SIG-M5 treated with dmso at 0.1 percent for 504 hours (cell line): Measurements from ENCODE around the gene ERMARD.
A peak's percentile ranks its signal among the peaks of the same experiment; 100 is the strongest.

ENCODE experiments used
- DNase-seq: peaks from one replicate; lab custom pipeline; 2025; ENCODE audit not compliant: unreplicated experiment; lab: John Stamatoyannopoulos, UW

Gene ERMARD

DNA sequence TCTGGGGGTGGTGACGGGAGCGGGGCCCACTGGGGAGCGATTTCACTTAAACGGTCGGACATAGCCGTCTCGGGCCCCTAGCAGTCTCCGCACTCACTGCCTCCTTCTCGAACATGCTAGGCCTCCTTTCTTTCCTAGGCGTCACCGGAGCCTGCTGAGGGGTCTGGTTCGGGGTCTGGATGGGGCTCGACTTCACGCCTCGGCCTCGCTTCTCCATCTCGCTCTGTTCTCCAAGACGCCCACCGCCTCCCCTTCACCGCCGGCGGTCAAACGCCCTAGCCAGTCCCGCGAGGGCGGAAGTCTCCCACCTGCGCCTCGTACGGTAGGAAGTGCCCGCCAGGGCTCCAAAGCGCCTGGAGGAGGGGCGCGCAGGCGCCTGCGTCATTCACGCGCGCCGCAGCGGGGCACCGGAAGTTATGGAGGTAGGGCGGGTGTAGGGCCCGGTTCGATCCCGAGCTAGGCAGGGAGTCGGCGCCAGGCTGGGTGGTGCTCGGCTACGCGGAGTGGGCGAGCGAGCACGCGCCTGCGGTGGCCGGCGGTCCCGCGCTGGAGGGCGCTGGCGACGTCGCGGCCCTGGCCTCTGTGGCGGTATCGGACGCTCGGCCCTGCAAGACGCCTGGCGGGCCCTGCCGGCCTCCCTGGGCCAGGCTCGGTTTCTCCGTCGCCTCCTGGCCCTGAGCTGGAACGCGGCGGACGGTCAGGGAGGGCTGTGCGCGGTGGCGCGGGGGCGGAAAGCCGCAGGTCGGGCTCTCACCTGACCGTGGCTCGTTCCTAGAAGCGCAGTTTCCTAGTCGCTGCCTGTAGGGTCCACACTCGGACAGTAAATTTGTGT lies at the start of gene ERMARD, which contains the start of gene DYNLT2:
TSS of gene ERMARD (plus strand) at position 381 of the 832 bp plus-strand sequence. CDS start at position 417, 36 bp downstream.
TSS of gene DYNLT2 (minus strand) at position 331 of the 832 bp plus-strand sequence. CDS start at position 217, 114 bp downstream.
- DNase-seq: peak; percentile 82

DNA sequence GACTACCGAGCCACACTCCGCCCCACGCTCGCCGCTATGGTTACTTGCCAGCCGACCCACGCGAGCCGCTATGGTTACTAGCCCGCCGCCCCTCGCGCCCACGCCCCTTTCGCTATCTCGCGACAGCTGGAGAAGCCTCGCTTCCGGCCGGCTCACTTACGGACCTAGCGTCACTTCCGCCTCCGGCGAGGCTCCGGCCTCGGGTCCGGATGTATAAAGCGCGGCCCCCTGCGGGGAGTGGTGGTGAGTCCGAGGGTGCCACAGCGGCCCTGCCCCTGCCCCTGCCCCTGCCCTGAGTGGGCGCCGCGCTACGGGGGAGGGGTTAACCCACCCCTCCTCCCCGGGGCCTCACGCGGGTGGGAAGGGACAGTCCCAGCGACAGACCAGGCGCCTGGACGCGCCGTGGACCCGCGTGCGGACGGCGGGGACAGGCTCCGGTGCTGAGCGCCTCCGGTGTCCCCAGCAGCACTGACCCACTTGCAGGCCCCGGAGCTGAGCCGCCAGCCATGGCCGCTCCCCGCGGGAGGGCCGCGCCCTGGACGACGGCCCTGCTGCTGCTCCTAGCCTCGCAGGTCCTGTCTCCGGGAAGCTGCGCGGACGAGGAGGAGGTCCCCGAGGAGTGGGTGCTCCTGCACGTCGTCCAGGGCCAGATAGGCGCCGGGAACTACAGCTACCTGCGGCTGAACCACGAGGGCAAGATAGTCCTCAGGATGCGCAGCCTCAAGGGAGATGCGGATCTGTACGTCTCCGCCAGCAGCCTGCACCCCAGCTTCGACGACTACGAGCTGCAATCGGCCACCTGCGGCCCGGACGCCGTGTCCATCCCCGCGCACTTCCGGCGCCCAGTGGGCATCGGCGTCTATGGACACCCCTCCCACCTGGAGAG lies 49.2 kb upstream of the ERMARD start, which contains the start of the genes C6orf120 and WDR27:
TSS of gene C6orf120 (plus strand) at position 173 of the 886 bp plus-strand sequence. CDS start at position 507, 334 bp downstream.
TSS of gene WDR27 (minus strand) at position 76 of the 886 bp plus-strand sequence. CDS start 13,024 bp downstream, outside the sequence.
- DNase-seq: peak; percentile 94

DNA sequence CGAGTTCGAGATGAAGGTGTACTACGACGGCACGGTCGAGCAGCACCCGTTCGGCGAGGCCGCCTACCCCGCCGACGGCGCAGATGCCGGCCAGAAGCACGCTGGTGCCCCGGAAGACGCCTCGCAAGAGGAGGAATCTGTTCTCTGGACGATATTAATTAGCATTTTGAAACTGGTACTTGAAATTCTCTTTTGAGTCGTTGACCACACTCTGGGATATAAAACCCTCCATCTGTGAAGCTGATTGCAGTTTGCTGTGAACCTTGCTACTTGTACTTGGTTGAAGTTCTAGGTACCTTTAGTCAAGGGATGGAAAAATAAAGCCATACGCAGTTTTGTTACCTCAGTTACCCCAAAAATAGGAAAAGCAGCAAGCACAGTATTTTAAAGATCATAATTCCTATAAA lies 48.6 kb upstream of the ERMARD start:
- DNase-seq: no peak

GRCh38 chr6:169707772-169708171 lies 43.6 kb upstream of the ERMARD start:
- DNase-seq: no peak

DNA sequence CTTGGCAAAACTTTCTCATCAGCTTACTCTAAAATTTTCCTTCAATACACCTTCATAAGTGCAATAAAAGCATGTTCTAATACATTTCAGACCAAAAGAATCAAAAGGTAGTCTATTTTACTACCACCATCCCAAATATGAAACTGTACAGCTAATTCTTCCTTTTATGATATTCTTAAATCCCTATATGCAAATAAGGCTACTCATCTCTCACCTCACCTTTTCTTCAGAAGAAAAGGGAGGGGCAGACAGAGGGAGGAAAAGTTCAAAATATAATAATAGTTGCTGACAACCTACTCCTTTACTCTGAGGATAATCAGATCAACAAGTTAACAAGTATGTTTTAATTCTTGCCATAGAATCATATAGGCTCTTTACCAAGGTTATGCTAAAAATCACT lies 42.1 kb upstream of the ERMARD start:
- no peak for DNase-seq

DNA sequence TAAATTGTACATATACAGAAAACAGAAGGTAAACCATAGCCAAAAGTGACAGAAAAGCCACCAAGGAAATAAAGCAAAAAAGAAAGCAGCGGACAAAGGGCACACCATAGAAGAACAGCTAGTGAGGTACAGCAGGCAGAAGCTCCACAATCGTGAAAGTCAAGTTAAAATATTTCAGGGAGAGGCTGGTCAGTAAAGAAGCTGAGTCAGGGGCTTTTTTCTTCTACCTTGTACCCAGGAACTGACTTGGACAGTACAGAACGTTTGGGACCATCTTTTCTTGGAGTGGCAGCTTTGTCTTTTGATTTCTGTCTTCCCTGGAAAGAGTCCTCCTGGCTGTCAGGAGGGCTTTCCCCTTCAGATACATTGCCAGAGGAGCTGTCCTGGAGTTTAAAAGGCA lies 41.4 kb upstream of the ERMARD start:
- no peak for DNase-seq

GRCh38 chr6:169714178-169714577 lies 37.2 kb upstream of the ERMARD start:
- DNase-seq: no peak

DNA sequence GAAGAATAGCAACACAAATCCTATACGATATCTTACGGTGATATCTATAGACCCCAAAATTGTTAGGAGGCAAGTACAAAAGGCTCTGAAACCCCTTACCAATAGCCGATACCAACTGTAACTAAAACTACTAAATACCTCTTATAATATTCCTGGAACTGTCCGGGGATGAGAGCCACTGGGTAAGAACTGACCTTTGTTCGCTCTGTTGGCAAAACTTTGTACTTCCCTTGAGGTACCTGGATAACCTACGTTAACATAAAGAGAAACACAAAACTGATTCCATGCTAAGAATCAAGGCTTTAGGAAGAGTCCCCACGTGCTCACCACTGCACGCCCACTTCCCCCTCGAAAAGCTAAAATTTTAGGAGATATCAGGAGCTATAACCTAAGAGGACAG lies 36.8 kb upstream of the ERMARD start:
- DNase-seq: no peak

DNA sequence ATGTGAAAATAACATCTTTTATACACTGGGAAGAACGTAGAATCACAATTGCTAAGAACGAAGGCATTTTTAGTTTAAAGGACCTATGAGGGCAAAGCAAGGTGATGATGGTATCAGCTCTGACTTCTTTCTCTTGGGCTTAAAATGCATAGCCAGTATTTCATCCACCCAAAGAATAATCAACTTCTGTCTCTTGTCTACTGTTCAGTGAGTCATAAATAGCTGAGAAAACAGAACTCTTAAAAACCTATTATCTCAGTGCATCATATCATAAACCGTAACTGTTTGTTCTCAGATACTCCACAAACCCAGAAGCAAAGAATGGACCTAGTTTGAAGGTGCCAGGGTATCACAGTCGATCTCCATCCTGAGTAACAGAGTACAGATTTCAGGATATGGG lies 32.3 kb upstream of the ERMARD start:
- no peak for DNase-seq

- peak; percentile 60 for DNase-seq
Observed at GRCh38 chr6:169720207-169720855, 31.1 kb upstream of the ERMARD start.

DNA sequence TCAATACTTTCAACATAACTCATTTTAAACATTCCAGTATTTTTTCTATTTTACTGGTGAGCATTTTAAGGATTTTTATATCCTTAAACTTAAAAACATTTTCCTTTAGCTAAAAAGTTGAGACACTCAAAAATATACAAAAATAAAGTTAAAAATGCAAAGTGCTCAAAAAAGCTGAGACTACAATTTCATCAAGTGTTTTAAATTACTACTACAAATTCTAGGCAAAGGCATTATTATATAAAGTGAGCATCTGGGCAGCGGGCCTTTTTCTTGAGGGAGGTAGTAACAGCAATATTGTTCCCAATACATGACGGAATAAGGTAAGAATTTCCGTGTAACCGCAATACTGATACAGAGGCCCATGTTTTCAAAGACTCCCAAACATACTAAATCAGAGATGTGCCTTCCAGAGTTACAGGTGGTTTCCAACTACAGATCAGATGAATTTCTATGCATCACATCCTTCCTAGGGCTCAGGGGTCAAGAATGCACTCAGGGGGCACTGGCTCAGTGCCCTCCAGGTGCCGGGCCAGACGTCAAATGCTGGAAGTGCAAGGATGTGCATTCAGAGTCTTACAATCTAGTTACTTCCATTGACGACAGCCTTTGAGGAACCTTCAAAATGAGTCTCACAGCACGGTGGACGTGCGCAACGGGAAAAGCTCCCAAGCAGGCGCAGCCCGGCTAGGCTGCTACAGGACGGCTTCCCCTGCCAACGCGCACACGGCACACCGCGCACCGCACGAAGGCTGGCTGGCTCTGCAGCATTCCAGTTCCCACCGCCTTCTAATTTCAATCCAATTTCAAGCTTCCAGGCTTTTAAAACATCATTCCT lies 28.8 kb upstream of the ERMARD start:
- peak; percentile 50 for DNase-seq

GRCh38 chr6:169723200-169723909 lies 28.1 kb upstream of the ERMARD start:
- peak; percentile 50 for DNase-seq

GRCh38 chr6:169723991-169724493 lies 27.4 kb upstream of the ERMARD start:
- no peak for DNase-seq

DNA sequence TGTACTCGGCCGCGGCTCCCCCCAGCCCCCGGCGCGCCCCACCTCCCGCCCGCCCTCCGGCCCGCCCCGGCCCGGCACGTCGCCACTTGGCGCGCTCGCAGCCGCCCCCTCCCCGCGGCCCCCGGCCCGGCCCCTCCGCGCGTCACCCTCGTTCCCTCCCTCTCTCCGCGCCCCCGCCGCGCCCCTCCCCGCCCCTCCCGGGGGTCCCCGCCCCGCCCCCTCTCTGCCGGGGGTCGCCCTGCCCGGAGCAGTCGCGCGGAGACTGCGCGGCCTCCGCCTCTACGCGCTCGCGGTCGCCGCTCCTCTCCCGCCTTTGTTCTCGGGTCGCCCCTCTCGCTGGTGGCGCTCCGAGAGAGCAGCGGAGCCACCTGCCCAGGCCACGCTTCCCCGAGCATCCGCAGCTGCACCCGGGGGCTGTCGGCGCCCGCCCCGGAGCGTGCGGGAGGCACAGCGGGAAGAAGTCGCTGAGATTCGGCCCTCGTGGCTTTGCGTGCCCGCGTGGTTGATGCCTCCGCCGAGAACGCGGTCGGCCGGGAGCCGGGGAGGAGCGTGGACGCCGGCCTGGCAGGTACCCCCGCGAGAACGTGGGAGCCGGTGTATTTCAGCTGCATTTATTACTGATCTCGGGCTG lies 26.8 kb upstream of the ERMARD start, which contains the start of gene PHF10:
TSS of gene PHF10 (minus strand) at position 7 of the 631 bp plus-strand sequence. CDS start 569 bp downstream, outside the sequence.
- peak; percentile 20 for DNase-seq

DNA sequence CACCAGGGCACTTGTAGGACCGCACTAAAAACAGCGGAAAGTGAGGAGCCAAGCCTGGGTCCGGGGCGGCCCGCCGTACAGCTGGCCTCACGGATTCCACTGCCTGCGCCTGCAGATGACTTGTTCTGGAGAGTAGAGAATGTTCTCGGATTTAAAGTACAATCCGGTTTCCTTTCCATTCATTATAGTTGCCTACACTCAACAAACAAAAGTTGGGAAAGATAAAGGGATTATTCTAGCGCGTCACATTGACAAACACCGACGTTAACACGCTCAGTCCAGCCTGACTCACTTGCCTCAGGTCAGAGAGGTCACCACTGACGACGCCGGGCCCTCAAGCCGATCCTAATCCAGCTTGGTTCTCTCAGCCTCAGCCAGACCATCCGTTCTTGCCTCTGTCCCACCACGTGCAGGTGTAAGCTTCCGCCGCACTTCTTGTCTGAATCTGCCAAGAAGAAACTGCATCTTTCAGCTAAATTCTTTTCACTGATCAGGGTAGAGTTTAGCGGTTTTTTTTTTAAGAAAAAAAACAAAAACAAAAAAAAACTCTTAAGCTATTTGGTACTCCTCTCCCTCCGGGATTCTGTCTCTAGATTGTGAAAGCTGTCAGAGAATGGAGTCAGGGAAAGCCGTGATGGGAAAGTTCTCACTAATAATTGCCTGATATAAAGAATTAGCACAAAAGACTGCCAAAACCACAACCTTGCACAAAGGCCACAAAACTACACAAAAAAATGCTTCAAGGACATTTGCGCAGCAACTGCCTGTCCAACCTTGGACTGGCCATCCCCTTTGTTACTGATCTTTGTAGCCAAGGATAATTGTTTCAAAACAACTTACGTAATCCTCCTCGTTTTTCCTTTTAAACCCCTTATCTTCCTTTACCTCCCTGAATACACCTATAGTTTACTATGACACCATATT lies 26.0 kb upstream of the ERMARD start:
- DNase-seq: peak; percentile 12

DNA sequence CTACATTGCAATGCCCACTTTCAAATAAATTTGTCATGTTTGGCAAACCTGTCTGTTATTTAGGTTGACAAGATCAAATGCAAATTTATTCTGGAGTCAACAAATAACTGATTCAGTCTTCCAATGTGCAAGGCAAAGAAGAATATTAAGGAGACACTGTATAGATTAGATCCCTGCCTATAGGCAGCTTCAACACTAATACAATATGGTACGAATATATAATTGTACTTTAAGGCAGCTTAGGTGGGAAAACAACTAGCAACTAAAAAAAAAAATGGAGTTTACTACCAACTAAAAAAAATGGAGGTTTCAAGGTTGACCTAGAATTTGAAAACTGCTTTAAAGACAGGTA lies 25.4 kb upstream of the ERMARD start:
- no peak for DNase-seq

DNA sequence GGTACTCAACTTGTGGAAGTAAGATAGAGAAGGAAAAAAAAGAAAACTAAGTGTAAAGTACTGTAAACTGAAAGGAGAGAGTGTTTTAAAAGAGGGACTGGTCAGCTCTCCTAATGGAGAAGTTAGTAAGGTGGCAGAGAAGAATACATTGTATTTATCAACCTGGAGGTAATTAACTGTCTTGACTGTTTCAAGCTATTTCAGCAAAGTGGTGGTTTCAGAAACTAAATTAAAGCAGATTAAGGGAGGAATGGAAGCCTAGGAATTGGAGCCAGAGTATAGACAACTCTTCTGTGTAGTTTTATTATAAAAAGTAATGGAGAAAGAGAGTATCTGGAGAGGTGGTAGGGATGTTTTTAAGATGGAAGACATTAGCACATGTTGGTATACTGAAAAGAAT lies 24.5 kb upstream of the ERMARD start:
- DNase-seq: no peak

DNA sequence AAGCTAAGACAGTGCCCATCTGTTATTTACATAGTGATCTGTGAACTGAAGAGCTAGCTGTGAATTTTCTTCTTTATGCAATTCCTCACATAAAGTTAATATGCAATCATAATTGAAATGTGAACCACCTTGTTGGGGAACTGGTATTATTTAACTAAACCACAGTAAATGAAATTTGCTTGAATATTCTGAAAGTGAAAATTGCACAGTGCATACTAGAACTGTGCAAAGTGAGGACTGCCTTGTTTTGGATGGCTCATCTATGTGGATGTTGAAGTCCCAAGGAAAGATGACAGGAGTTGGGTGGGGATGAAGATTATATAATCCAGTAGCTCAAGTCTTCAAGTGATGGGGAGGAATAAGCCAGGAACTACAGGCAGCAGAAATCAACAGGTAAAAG lies 21.5 kb upstream of the ERMARD start:
- no peak for DNase-seq
